Mucosa of descending colon (tissue), 3 donors: ENCODE measurements around the gene RHBDL3. TPM values are rescaled to one million over a fixed set of nuclear protein-coding genes. Genes with fewer than 3 reads are reported as not detected.
"Not testable (repeated sequence)": the region's sequence is repeated elsewhere in the genome, so short reads cannot be mapped to it uniquely, and the experiment has no call there.

Experiments used
- ATAC-seq: fragments of 200-7000 bp; cut with Tn5 transposase; one replicate; pipeline ENCODE4 v1.9.1; 2020; ENCODE audit warnings: mild to moderate bottlenecking, moderate library complexity
- DNase-seq, 3 donors: peaks; one replicate each; pipeline ENCODE4 v3.0.0-alpha.2; 2020
- H3K36me3 ChIP-seq: fragments of 200-600 bp; one replicate; pipeline ENCODE4 v1.8.0; 2021; ENCODE audit warnings: low read depth, mild to moderate bottlenecking
- H3K4me1 ChIP-seq: fragments of 200-600 bp; one replicate; pipeline ENCODE4 v1.8.0; 2021; ENCODE audit warnings: low read depth, mild to moderate bottlenecking
- H3K4me3 ChIP-seq: fragments of 200-600 bp; one replicate; pipeline ENCODE4 v1.8.0; 2021; ENCODE audit warnings: mild to moderate bottlenecking
- H3K9me3 ChIP-seq: fragments of 200-600 bp; one replicate; pipeline ENCODE4 v1.8.0; 2021; ENCODE audit warnings: mild to moderate bottlenecking
- intact Hi-C, 2 donors: fragments of 100-400 bp; cut with DNase I in 1 of 2; cut with micrococcal nuclease in 1 of 2; formaldehyde crosslinking; loops; one replicate each; pipeline versions ENCODE4 v1.11.0 to v1.11.1; 2022; cut with DNase I, micrococcal nuclease
- total RNA-seq, 3 donors: library from RNA; stranded (reverse); fragmentation: NEBNext Ultra II Directional in 2 of 3; extraction: Animal tissue kit (Norgen Biotek cat#: 25700) in 2 of 3; gene quantifications; one replicate each; pipeline versions ENCODE4 v1.2.1 to v1.2.4, GENCODE V29; 2021 to 2023
- TF ChIP-seq, protein P1 (sequence below): fragments of 200-600 bp; IDR thresholded peaks from one replicate; pipeline ENCODE4 v1.8.0; 2022; ENCODE audit warnings: antibody characterized with exemption, mild to moderate bottlenecking
- donor health status: DM: no; HTN: no; CAD: no; lungs with moderate emphysema.
- donor health status: DM: no; HTN: no; CAD: no.
- donor health status: DM: no; HTN: yes; CAD: no.

Gene RHBDL3
- total RNA-seq, 3 donors from 2014 or later, result 0.52 to 2.3 (median 1.3) TPM

DNA sequence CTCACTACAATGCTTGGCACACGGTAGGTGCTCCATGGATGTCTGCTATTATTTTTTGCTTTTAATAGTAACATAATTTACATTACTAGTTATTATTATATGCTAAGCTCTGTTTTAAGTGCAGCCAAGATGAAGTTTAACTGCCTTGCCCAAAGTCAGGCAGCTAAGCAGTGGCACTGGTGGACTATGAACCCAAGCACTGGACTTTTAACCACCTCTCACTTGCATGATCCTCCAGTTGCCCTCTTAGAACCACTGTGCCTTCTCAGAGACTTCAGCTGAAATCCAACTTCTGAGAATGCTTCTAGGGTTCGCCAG, 82.8 kb downstream of the RHBDL3 start:
- H3K36me3 ChIP-seq, result no peaks in the 10 kb centered on the region
- H3K4me3 ChIP-seq, result no peak overlapping the region
- no peaks in the 10 kb centered on the region for H3K9me3 ChIP-seq
- DNase-seq (peak in 1 of 3 donors; percentile 41), ATAC-seq (no peak)
- TF ChIP-seq, protein P1, sequence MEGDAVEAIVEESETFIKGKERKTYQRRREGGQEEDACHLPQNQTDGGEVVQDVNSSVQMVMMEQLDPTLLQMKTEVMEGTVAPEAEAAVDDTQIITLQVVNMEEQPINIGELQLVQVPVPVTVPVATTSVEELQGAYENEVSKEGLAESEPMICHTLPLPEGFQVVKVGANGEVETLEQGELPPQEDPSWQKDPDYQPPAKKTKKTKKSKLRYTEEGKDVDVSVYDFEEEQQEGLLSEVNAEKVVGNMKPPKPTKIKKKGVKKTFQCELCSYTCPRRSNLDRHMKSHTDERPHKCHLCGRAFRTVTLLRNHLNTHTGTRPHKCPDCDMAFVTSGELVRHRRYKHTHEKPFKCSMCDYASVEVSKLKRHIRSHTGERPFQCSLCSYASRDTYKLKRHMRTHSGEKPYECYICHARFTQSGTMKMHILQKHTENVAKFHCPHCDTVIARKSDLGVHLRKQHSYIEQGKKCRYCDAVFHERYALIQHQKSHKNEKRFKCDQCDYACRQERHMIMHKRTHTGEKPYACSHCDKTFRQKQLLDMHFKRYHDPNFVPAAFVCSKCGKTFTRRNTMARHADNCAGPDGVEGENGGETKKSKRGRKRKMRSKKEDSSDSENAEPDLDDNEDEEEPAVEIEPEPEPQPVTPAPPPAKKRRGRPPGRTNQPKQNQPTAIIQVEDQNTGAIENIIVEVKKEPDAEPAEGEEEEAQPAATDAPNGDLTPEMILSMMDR, result no peak
- intact Hi-C loops, result no loop called here
- peaks cover 23% of the 10 kb centered on the region for H3K4me1 ChIP-seq

DNA sequence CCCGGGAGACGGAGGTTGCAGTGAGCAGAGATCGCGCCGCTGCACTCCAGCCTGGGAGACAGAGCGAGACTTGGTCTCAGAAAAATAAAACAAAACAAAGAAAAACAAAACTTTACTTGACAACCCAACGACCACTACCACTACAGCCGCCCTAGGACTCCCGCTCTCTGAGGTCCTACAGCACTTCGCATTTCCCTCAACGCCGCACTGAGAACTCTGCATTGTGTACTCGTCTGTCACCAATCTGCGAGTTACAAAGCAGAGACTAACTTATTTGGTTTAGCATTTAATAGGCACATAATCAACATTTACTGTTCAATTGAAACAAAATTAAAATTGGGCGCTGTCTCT, 83.8 kb downstream of the RHBDL3 start:
- Histone ChIP-seq H3K4me1 (peaks cover 33% of the 10 kb centered on the region), H3K9me3 (no peaks in the 10 kb centered on the region), H3K36me3 (no peaks in the 10 kb centered on the region), H3K4me3 (peak overlapping the region; percentile 96)
- TF ChIP-seq, protein P1, result no peak
- DNase-seq, result peak in 2 of 3 donors; percentile 42 to 57
- intact Hi-C loops, result no loop called here
- ATAC-seq, result peak; percentile 21

DNA sequence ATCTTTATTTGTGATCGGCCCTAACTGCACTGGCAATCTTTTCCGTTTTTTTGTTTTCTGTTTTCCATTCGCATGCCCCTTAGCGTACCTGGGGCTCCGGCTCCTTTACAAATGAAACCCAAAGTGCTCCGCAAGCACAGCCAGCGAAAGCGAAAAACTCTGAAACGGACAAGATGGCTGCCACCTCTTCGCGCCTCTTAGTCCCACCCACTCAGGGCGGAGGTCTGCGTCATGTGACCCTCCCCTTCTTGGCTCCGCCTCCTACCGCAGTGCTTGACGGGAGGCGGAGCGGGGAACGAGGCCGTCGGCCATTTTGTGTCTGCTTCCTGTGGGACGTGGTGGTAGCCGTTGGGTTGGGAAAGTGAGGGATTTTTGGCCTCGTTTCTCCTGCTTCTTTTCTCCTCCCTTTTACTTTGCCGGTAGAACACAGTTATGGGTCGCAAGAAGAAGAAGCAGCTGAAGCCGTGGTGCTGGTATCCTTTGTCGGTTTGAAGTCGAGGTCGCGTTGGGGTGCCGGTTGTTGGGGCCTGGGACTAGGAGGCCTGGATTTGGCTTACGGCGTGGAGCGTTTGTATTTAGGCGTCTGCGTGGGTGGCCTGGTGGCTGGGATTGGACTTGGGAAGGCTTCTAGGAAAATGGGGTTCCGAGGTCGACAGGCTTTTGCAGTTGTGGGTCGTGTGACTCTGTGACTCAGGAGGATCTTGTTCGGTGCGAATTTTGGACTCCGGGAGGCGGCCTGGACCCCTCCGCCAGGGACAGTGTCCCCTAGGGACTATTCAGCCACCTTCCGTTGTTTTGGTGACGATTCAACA, 84.4 kb downstream of the RHBDL3 start, which contains the start of gene ZNF207:
ZNF207 (plus strand) TSS at position 304 of the 812 bp plus-strand sequence; CDS start at position 433, 129 bp downstream.
- no peaks in the 10 kb centered on the region for H3K36me3 ChIP-seq
- TF ChIP-seq, protein P1, result no peak
- peak; percentile 99 for ATAC-seq
- intact Hi-C loops, result no loop called here
- H3K9me3 ChIP-seq, result no peaks in the 10 kb centered on the region
- peaks cover 35% of the 10 kb centered on the region for H3K4me1 ChIP-seq
- peak within 1 kb of the TSS; percentile 96 for H3K4me3 ChIP-seq
- DNase-seq, result peak; percentile 95 to 97 (median 97)

DNA sequence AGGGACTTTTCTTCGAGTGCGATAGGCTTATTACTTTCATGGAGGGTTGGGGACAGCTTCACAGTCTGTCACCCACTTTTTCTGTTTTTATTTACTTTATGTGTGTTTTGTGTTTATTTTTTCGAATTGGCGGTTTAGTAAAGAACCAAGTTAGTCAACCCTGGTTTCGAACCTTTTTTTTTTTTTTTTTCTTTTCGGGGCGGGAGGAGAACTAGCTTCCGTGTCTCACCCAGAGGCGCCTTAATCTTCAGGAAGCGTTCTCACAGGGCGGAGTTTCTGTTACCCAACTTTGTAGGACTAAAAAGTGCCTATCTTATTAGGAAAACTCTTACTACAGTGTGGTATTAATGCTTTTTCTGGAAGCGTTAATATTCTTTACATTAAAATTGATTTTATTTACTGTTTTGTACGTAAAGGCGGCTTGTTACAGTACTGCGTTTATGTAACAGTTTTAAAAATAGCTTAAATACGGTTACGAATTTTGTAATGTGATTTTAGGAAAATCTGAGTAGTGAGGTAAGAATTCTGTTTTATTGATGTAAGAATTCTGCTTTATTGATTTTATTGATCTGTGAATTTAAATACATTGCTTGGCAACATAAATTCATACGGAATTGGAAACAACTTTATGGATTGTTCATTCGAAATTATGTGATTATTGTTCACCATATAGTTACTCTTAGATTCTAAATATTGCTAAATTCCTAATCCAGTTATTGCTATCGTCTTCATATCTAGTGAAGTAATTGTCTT, 85.2 kb downstream of the RHBDL3 start:
- DNase-seq (peak in 1 of 3 donors; percentile 62), ATAC-seq (peak; percentile 64)
- TF ChIP-seq, protein P1, result no peak

DNA sequence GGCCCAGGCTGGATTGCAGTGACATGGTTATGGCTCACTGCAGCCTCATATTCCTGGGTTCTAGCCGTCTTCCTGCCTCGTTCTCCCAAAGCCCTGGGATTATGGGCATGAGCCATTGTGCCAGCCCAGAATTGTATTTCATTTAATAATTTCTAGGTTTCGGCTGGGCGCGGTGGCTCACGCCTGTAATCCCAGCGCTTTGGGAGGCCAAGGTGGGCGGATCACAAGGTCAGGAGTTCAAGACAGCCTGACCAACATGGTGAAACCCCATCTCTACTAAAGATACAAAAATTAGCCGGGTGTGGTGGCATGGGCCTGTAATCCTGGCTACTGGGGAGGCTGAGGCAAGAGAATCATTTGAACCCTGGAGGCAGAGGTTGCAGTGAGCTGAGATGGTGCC, 87.1 kb downstream of the RHBDL3 start:
- intact Hi-C loops, DNase-seq, H3K9me3 ChIP-seq, ATAC-seq, H3K4me3 ChIP-seq, H3K36me3 ChIP-seq: not testable (repeated sequence)
- peaks cover 44% of the 10 kb centered on the region for H3K4me1 ChIP-seq

More for the DNA sequence above, 85.2 kb downstream of the RHBDL3 start:
- Histone ChIP-seq H3K9me3 (no peaks in the 10 kb centered on the region), H3K36me3 (no peaks in the 10 kb centered on the region), H3K4me3 (peak overlapping the region; percentile 96), H3K4me1 (peaks cover 41% of the 10 kb centered on the region)
- intact Hi-C loops, result no loop called here
